Caco-2 (cell line): ENCODE results near the gene SYPL1. TPM values are rescaled to one million over a fixed set of nuclear protein-coding genes. Genes with fewer than 3 reads are reported as not detected.

Experiments used
- BruUV-seq: library from RNA; stranded (reverse); fragments of 400-500 nt; replicated peaks from 2 replicates; lab custom pipeline; 2021; lab: Mats Ljungman, UMichigan
- CTCF ChIA-PET: fragments of 300-600 bp; sonication (Branson Sonifier 250); formaldehyde crosslinking; loops from one replicate; lab custom pipeline; 2022; ENCODE audit warnings: antibody characterized with exemption; lab: Charles Lee
- POLR2A ChIA-PET: fragments of 300-600 bp; sonication (Branson Sonifier 250); formaldehyde crosslinking; loops from one replicate; lab custom pipeline; 2022; ENCODE audit warnings: antibody characterized with exemption; lab: Charles Lee
- DNase-seq, 2 experiments: peaks; one replicate each; pipeline versions ENCODE4 v3.0.0 to v3.0.0-alpha.2; 2020 to 2022
- H3K27me3 ChIP-seq: replicated peaks from 2 replicates; pipeline ENCODE4 v1.6.0; 2011; ENCODE audit warnings: low read length; ENCODE audit not compliant: control insufficient read depth, insufficient read depth
- H3K36me3 ChIP-seq: 2 replicates; pipeline ENCODE4 v1.5.1; 2011; ENCODE audit warnings: low read length; ENCODE audit not compliant: control insufficient read depth, insufficient read depth
- H3K4me1 ChIP-seq: fragments of 250-450 bp; sonication (Bioruptor Pico); 2 replicates; pipeline ENCODE4 v1.5.1; 2020; ENCODE audit warnings: mild to moderate bottlenecking
- H3K4me3 ChIP-seq: 2 replicates; pipeline ENCODE4 v1.5.1; 2011; ENCODE audit warnings: low read depth, mild to moderate bottlenecking, control low read depth, low read length
- H3K9me3 ChIP-seq: fragments of 250-450 bp; sonication (Bioruptor Pico); 2 replicates; pipeline ENCODE4 v1.5.1; 2020; ENCODE audit warnings: mild to moderate bottlenecking, moderate library complexity
- H3K27ac Mint-ChIP-seq: one replicate; pipeline ENCODE4 v1.8.0; 2022; ENCODE audit warnings: mixed read lengths; ENCODE audit not compliant: unreplicated experiment
- H3K27me3 Mint-ChIP-seq: one replicate; pipeline ENCODE4 v1.8.0; 2022; ENCODE audit warnings: mixed read lengths; ENCODE audit not compliant: insufficient read depth, unreplicated experiment
- H3K36me3 Mint-ChIP-seq: one replicate; pipeline ENCODE4 v1.8.0; 2022; ENCODE audit warnings: mild to moderate bottlenecking, mixed read lengths; ENCODE audit not compliant: insufficient read depth, unreplicated experiment
- H3K4me1 Mint-ChIP-seq: one replicate; pipeline ENCODE4 v1.8.0; 2022; ENCODE audit warnings: low read depth, mixed read lengths; ENCODE audit not compliant: unreplicated experiment
- H3K4me3 Mint-ChIP-seq: one replicate; pipeline ENCODE4 v1.8.0; 2022; ENCODE audit warnings: mild to moderate bottlenecking, moderate library complexity, mixed read lengths; ENCODE audit not compliant: unreplicated experiment
- H3K9me3 Mint-ChIP-seq: one replicate; pipeline ENCODE4 v1.8.0; 2022; ENCODE audit warnings: mixed read lengths; ENCODE audit not compliant: unreplicated experiment
- intact Hi-C: fragments of 100-400 bp; cut with micrococcal nuclease; formaldehyde crosslinking; loops from one replicate; pipeline ENCODE4 v1.10.0; 2022; ENCODE audit not compliant: unreplicated experiment
- total RNA-seq: library from RNA; stranded (reverse); gene quantifications from 2 replicates; pipeline ENCODE4 v1.2.3, GENCODE V29; 2022
- TF ChIP-seq, protein P1 (sequence below), 2 experiments: fragments of 200-600 bp in 1 of 2; IDR thresholded peaks; 1 replicate in 1 of 2; 2 replicates in 1 of 2; pipeline versions ENCODE4 v1.5.1 to v1.8.0; 2011 to 2022; ENCODE audit warnings: antibody characterized with exemption in 1 of 2, control low read depth in 1 of 2, inconsistent platforms in 1 of 2, low read depth in 1 of 2, low read length in 1 of 2, mild to moderate bottlenecking in 1 of 2, moderate library complexity in 1 of 2; ENCODE audit not compliant: insufficient read depth in 1 of 2, severe bottlenecking in 1 of 2, unreplicated experiment in 1 of 2

SYPL1 gene
- total RNA-seq, 1 experiment from 2014 or later = 81.0 TPM

DNA sequence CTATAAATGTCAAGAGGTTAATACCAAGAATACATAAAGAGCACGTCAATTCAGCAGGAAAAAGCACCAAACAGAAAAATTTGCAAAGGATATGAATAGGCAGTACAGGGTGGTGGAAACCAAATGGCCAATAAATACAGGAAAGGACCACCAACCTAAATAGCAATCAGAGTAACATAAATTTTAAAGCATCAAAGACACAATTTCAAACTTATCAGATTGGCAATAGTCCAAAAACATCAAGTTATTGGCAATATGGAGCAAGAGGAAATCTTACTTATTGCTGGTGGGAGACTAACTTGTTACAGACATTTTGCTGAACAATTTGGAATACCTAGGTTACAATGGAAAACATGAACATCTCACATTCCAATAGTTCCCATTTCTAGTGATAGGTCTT, 24.1 kb downstream of the SYPL1 start:
- no peak for DNase-seq
- Histone ChIP-seq H3K27me3 (no peaks in the 10 kb centered on the region), H3K9me3 (no peaks in the 10 kb centered on the region), H3K4me1 (no peaks in the 10 kb centered on the region), H3K36me3 (no peaks in the 10 kb centered on the region; the same call in 1 of the 2 replicates), H3K4me3 (no peak overlapping the region)
- Mint-ChIP-seq H3K4me3 (no peak overlapping the region), H3K27ac (no peak overlapping the region), H3K9me3 (no peaks in the 10 kb centered on the region), H3K4me1 (no peaks in the 10 kb centered on the region), H3K27me3 (no peaks in the 10 kb centered on the region), H3K36me3 (peaks cover 41% of the 10 kb centered on the region)
- CTCF ChIA-PET = no interaction called here
- BruUV-seq = no TSS peak
- intact Hi-C loops = no loop called here
- TF ChIP-seq, protein P1, sequence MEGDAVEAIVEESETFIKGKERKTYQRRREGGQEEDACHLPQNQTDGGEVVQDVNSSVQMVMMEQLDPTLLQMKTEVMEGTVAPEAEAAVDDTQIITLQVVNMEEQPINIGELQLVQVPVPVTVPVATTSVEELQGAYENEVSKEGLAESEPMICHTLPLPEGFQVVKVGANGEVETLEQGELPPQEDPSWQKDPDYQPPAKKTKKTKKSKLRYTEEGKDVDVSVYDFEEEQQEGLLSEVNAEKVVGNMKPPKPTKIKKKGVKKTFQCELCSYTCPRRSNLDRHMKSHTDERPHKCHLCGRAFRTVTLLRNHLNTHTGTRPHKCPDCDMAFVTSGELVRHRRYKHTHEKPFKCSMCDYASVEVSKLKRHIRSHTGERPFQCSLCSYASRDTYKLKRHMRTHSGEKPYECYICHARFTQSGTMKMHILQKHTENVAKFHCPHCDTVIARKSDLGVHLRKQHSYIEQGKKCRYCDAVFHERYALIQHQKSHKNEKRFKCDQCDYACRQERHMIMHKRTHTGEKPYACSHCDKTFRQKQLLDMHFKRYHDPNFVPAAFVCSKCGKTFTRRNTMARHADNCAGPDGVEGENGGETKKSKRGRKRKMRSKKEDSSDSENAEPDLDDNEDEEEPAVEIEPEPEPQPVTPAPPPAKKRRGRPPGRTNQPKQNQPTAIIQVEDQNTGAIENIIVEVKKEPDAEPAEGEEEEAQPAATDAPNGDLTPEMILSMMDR (IDR thresholded peaks at IDR 0.05; ENCODE audit: insufficient read depth in 1 of 2, low read depth in 1 of 2, low read length in 1 of 2, severe bottlenecking in 1 of 2, unreplicated experiment in 1 of 2) = no peak
- POLR2A ChIA-PET = no interaction called here

DNA sequence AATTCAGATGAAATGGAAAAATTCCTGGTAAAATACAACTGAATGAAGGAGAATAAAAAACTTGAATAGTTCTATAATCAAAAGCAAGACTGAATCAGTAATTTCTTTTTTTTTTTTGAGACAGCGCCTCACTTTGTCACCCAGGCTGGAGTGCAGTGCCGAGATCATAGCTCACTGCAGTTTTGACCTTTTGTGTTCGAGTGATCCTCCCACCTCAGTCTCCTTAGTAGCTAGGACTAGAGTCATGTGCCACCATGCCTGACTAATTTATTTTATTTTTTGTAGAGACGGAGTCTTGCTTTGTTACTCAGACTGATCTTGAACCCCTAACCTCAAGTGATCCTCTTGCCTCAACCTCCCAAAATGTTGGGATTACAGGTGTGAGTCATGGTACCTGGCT, 26.1 kb downstream of the SYPL1 start:
- POLR2A ChIA-PET = no interaction called here
- intact Hi-C loops = no loop called here

DNA sequence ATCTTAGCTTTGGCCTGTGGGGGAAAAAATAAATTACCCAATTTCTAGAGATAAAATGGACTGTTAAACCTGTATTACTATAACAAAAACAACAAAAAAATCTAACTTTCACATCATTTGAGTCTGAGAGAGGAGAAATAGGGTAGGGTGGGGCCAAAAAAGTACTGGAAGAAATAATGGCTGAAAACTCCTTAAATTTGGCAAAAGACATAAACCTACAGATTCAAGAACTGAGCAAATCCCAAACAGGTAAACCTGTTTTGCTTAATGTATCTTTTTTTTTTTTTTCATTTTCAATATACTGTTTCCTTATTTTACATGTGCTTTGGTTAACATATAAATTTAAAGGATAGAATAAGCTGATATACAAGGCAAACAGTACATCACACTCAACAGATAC, 27.1 kb downstream of the SYPL1 start:
- Mint-ChIP-seq H3K4me1 (peaks cover 7% of the 10 kb centered on the region), H3K27me3 (no peaks in the 10 kb centered on the region), H3K27ac (no peak overlapping the region), H3K36me3 (peaks cover 24% of the 10 kb centered on the region), H3K4me3 (no peak overlapping the region), H3K9me3 (no peaks in the 10 kb centered on the region)
- TF ChIP-seq, protein P1 (IDR thresholded peaks at IDR 0.05; ENCODE audit: insufficient read depth in 1 of 2, low read depth in 1 of 2, low read length in 1 of 2, severe bottlenecking in 1 of 2, unreplicated experiment in 1 of 2) = no peak
- ChIA-PET POLR2A (no interaction called here), CTCF (interaction anchor here (0.6 kb wide), 1 partner anchor 355 kb away, joined by 3 read pairs; no protein-coding TSS in a partner anchor)
- Histone ChIP-seq H3K36me3 (no peaks in the 10 kb centered on the region; the same call in 1 of the 2 replicates), H3K9me3 (no peaks in the 10 kb centered on the region), H3K27me3 (no peaks in the 10 kb centered on the region), H3K4me3 (no peak overlapping the region), H3K4me1 (no peaks in the 10 kb centered on the region)
- DNase-seq = no peak
- no TSS peak for BruUV-seq
- intact Hi-C loops = no loop called here

More for the DNA sequence above, 26.1 kb downstream of the SYPL1 start:
- TF ChIP-seq, protein P1 (IDR thresholded peaks at IDR 0.05; ENCODE audit: insufficient read depth in 1 of 2, low read depth in 1 of 2, low read length in 1 of 2, severe bottlenecking in 1 of 2, unreplicated experiment in 1 of 2) = no peak
- no peaks in the 10 kb centered on the region for H3K9me3 Mint-ChIP-seq
- no peaks in the 10 kb centered on the region for H3K27me3 Mint-ChIP-seq
- no peak overlapping the region for H3K4me3 Mint-ChIP-seq
- Histone ChIP-seq H3K4me3 (no peak overlapping the region), H3K9me3 (no peaks in the 10 kb centered on the region), H3K27me3 (no peaks in the 10 kb centered on the region), H3K36me3 (no peaks in the 10 kb centered on the region; the same call in 1 of the 2 replicates), H3K4me1 (no peaks in the 10 kb centered on the region)
- H3K27ac Mint-ChIP-seq = no peak overlapping the region
- peaks cover 30% of the 10 kb centered on the region for H3K36me3 Mint-ChIP-seq
- CTCF ChIA-PET = no interaction called here
- H3K4me1 Mint-ChIP-seq = peaks cover 7% of the 10 kb centered on the region
- BruUV-seq = no TSS peak
- no peak for DNase-seq
